ENCODE results near the gene EWSR1. TPM values are rescaled to one million over a fixed set of nuclear protein-coding genes. Genes with fewer than 3 reads are reported as not detected.

The EWSR1 gene
- total and polyA plus RNA-seq, 7 donors = 78.5 to 230 (median 152) TPM

- Histone ChIP-seq H3K27me3 (ENCODE audit: insufficient read depth in 3 of 3, low read length in 2 of 3) (no peaks in the 10 kb centered on the region), H3K4me3 (no peak overlapping the region), H3K36me3 (ENCODE audit: insufficient read depth in 1 of 2, low read depth in 1 of 2) (peaks cover 3 to 45% of the 10 kb centered on the region in 2 donors), H3K4me1 (peaks cover 54% of the 10 kb centered on the region), H3K9me3 (no peaks in the 10 kb centered on the region), H3K27ac (no peak overlapping the region)
- WGBS, 3 donors = 93 to 96% (median 94%) methylated on average over 8 of the region's 8 CpGs
- DNase-seq (no peak), ATAC-seq (no peak)
- intact Hi-C loops (cut with DNase I) = no loop called here
- TF ChIP-seq CTCF (IDR thresholded peaks at IDR 0.05) = no peak
Measured at GRCh38 chr22:29332886-29333496, 64.9 kb downstream of the EWSR1 start.

- Histone ChIP-seq H3K27me3 (ENCODE audit: insufficient read depth in 3 of 3, low read length in 2 of 3) (no peaks in the 10 kb centered on the region), H3K4me3 (no peak overlapping the region), H3K36me3 (ENCODE audit: insufficient read depth in 1 of 2, low read depth in 1 of 2) (peaks cover 3 to 51% of the 10 kb centered on the region in 2 donors), H3K9me3 (no peaks in the 10 kb centered on the region), H3K4me1 (peaks cover 55% of the 10 kb centered on the region), H3K27ac (no peak overlapping the region)
- intact Hi-C loops (cut with DNase I) = no loop called here
- no peak for TF ChIP-seq CTCF (IDR thresholded peaks at IDR 0.05)
- ATAC-seq (no peak), DNase-seq (no peak)
- WGBS, 3 donors = 96 to 99% (median 99%) methylated on average over 7 of the region's 7 CpGs
Measured at GRCh38 chr22:29334148-29334547, 66.1 kb downstream of the EWSR1 start.

GRCh38 chr22:29334696-29335344 lies 66.8 kb downstream of the EWSR1 start:
- H3K27ac ChIP-seq = no peak overlapping the region
- ATAC-seq = no peak
- H3K36me3 ChIP-seq (ENCODE audit: insufficient read depth in 1 of 2, low read depth in 1 of 2) = peaks cover 3 to 58% of the 10 kb centered on the region in 2 donors
- no peaks in the 10 kb centered on the region for H3K9me3 ChIP-seq
- no peak overlapping the region for H3K4me3 ChIP-seq
- DNase-seq = no peak
- peaks cover 55% of the 10 kb centered on the region for H3K4me1 ChIP-seq
- 81 to 91% (median 83%) methylated on average over 11 to 12 of the region's 12 CpGs for WGBS, 3 donors
- intact Hi-C loops (cut with DNase I) = no loop called here
- H3K27me3 ChIP-seq (ENCODE audit: insufficient read depth in 3 of 3, low read length in 2 of 3) = no peaks in the 10 kb centered on the region
- TF ChIP-seq CTCF (IDR thresholded peaks at IDR 0.05) = no peak

GRCh38 chr22:29335656-29336055 lies 67.6 kb downstream of the EWSR1 start:
- 93 to 94% (median 93%) methylated on average over 11 of the region's 11 CpGs for WGBS, 3 donors
- intact Hi-C loops (cut with DNase I) = no loop called here
- DNase-seq = no peak
- no peak for TF ChIP-seq CTCF (IDR thresholded peaks at IDR 0.05)
- H3K36me3 ChIP-seq (ENCODE audit: insufficient read depth in 1 of 2, low read depth in 1 of 2) = peaks cover 3 to 62% of the 10 kb centered on the region in 2 donors
- no peak for ATAC-seq
- no peak overlapping the region for H3K27ac ChIP-seq
- H3K9me3 ChIP-seq = no peaks in the 10 kb centered on the region
- H3K4me1 ChIP-seq = peaks cover 48% of the 10 kb centered on the region
- H3K4me3 ChIP-seq = no peak overlapping the region
- no peaks in the 10 kb centered on the region for H3K27me3 ChIP-seq (ENCODE audit: insufficient read depth in 3 of 3, low read length in 2 of 3)

Measured in psoas muscle (tissue), 8 donors.